GM12878 (cell line): Measurements from ENCODE around the gene TLDC2. TPM values are rescaled to one million over a fixed set of nuclear protein-coding genes. Genes with fewer than 3 reads are reported as not detected.

Experiments
- ATAC-seq: fragments of 200-7000 bp; cut with Tn5 transposase; 3 replicates; pipeline ENCODE4 v1.9.1; 2020; ENCODE audit warnings: mild to moderate bottlenecking, moderate library complexity
- BruUV-seq: library from RNA; stranded (reverse); fragments of 400-500 nt; replicated peaks from 2 replicates; lab custom pipeline; 2021; lab: Mats Ljungman, UMichigan
- CTCF ChIA-PET: fragments of 300-600 bp; sonication (Branson Sonifier 250); formaldehyde crosslinking; extraction: SDS; loops from one replicate; lab custom pipeline; 2021; ENCODE audit warnings: inconsistent platforms; lab: Yijun Ruan, JAX
- POLR2A ChIA-PET: fragments of 350-600 bp; formaldehyde crosslinking; extraction: SDS; loops from one replicate; lab custom pipeline; 2021; ENCODE audit warnings: inconsistent platforms; lab: Charles Lee
- RAD21 ChIA-PET: fragments of 300-600 bp; sonication (Branson Sonifier 250); formaldehyde crosslinking; loops from one replicate; lab custom pipeline; 2023; ENCODE audit warnings: antibody characterized with exemption; ENCODE audit not compliant: unreplicated experiment; lab: Charles Lee
- SMC1A ChIA-PET: fragments of 300-600 bp; sonication (Branson Sonifier 250); formaldehyde crosslinking; loops from one replicate; lab custom pipeline; 2023; ENCODE audit not compliant: unreplicated experiment, uncharacterized antibody; lab: Charles Lee
- DNase-seq: peaks from one replicate; pipeline ENCODE4 v3.0.0-alpha.2; 2011; ENCODE audit warnings: low read depth, low spot score
- FAIRE-seq: peaks from 3 replicates; lab custom pipeline; 2011; peaks lifted over from hg19 to GRCh38; lab: Jason Lieb, UNC
- H2AFZ ChIP-seq: 2 replicates; pipeline ENCODE4 v1.6.0; 2011; ENCODE audit warnings: low read depth, low read length, control low read depth; ENCODE audit not compliant: control insufficient read depth
- H3K27ac ChIP-seq: 2 replicates; pipeline ENCODE4 v1.5.1; 2011; ENCODE audit warnings: control low read depth; ENCODE audit not compliant: control insufficient read depth, insufficient read depth
- H3K27me3 ChIP-seq, 2 experiments: replicated peaks in 1 of 2; 2 replicates each; pipeline versions ENCODE4 v1.6.0 to v1.6.1; 2011; ENCODE audit warnings: low read length in 1 of 2; ENCODE audit not compliant: control insufficient read depth in 2 of 2, insufficient read depth in 2 of 2
- H3K36me3 ChIP-seq, 2 experiments: 2 replicates each; pipeline ENCODE4 v1.5.1; 2011; ENCODE audit warnings: low read length in 1 of 2; ENCODE audit not compliant: control insufficient read depth in 2 of 2, insufficient read depth in 2 of 2
- H3K4me1 ChIP-seq: 2 replicates; pipeline ENCODE4 v1.6.1; 2011; ENCODE audit warnings: mild to moderate bottlenecking, low read length, moderate library complexity, mixed read lengths; ENCODE audit not compliant: control insufficient read depth, insufficient read depth
- H3K4me2 ChIP-seq: 2 replicates; pipeline ENCODE4 v1.6.0; 2011; ENCODE audit warnings: control low read depth; ENCODE audit not compliant: control insufficient read depth, insufficient read depth
- H3K4me3 ChIP-seq: fragments of 200-600 bp; sonication (generic); 2 replicates; pipeline ENCODE4 v1.5.1; 2016
- H3K79me2 ChIP-seq: 2 replicates; pipeline ENCODE4 v1.6.0; 2011; ENCODE audit warnings: low read length; ENCODE audit not compliant: control insufficient read depth, insufficient read depth
- H3K9ac ChIP-seq: 2 replicates; pipeline ENCODE4 v1.8.0; 2011; ENCODE audit warnings: low read length, control low read depth, mixed read lengths; ENCODE audit not compliant: control insufficient read depth, insufficient read depth
- H3K9me3 ChIP-seq: replicated peaks from 3 replicates; pipeline ENCODE4 v1.5.1; 2011; ENCODE audit warnings: mild to moderate bottlenecking, low read length; ENCODE audit not compliant: control insufficient read depth, insufficient read depth
- H4K20me1 ChIP-seq: 2 replicates; pipeline ENCODE4 v1.6.0; 2011; ENCODE audit not compliant: control insufficient read depth, insufficient read depth
- NR2F1 ChIP-seq: fragments of 450-650 bp; conservative IDR thresholded peaks from 2 replicates; pipeline ENCODE4 v1.6.1; 2017; ENCODE audit warnings: mild to moderate bottlenecking
- ZBTB33 ChIP-seq: fragments of 450-650 bp; IDR thresholded peaks from 2 replicates; pipeline ENCODE4 v1.6.1; 2017; ENCODE audit warnings: mild to moderate bottlenecking
- whole genome bisulfite sequencing: methylation state at CpG from one replicate; pipeline ENCODE4 v1.1.6; 2016; ENCODE audit warnings: low lambda C conversion rate; ENCODE audit not compliant: insufficient replicate concordance, insufficient coverage; ENCODE audit errors: missing lambda C conversion rate; 5-methylcytosine and 5-hydroxymethylcytosine counted together
- in situ Hi-C: fragments of 300-500 bp; cut with MboI; formaldehyde crosslinking; loops from 9 replicates; pipeline ENCODE4 v1.14.3; 2018; ENCODE audit warnings: mixed read lengths
- intact Hi-C: fragments of 100-400 bp; cut with micrococcal nuclease; formaldehyde crosslinking; loops from one replicate; pipeline ENCODE4 v1.14.2; 2022; ENCODE audit not compliant: unreplicated experiment
- polyA plus RNA-seq, 11 experiments: library from polyadenylated mRNA; depleted of rRNA in 4 of 11; unstranded in 6 of 11; stranded (reverse) in 5 of 11; fragments of >200 nt; fragmentation: Nextera tagmentation in 4 of 11; fragmentation: Illumina TruSeq in 1 of 11; extraction: Ambion mirVana in 4 of 11; extraction: Trizol in 1 of 11; gene quantifications; 1 replicate in 1 of 11; 2 replicates in 10 of 11; pipeline versions ENCODE4 v1.2.1 to v1.2.3, GENCODE V29; 2011 to 2016; ENCODE audit warnings: inconsistent platforms in 2 of 11, missing spikeins in 2 of 11, low read depth in 1 of 11
- total RNA-seq, 4 experiments: library from RNA; depleted of rRNA in 3 of 4; stranded (reverse); fragments of >200 nt in 3 of 4; fragmentation: Illumina TruSeq in 1 of 4; extraction: Trizol in 1 of 4; gene quantifications; 2 replicates each; pipeline versions ENCODE4 v1.2.1 to v1.2.3, GENCODE V29; 2013 to 2021

The TLDC2 gene
- total and polyA plus RNA-seq, 10 of the 15 experiments (the other 5 are each of a cell fraction or from before 2014, with no cell fraction given) = 0.05 to 0.41 (median 0.21) TPM

- no peak for FAIRE-seq
Measured at GRCh38 chr20:36856691-36857635, 19.0 kb upstream of the TLDC2 start.

More at GRCh38 chr20:36856691-36857635, 19.0 kb upstream of the TLDC2 start:
- ATAC-seq (no peak), DNase-seq (no peak)
- 0 out of 2 replicates have a peak, but pooled peaks cover 3% of the 10 kb centered on the region for H4K20me1 ChIP-seq
- peaks cover 19% of the 10 kb centered on the region for H3K4me1 ChIP-seq
- in situ Hi-C loops = no loop called here
- BruUV-seq = no TSS peak
- SMC1A ChIA-PET = interaction anchor here (0.6 to 13.5 kb wide), 6 partner anchors 10 to 49 kb away, joined by 3 to 105 read pairs (median 5); no protein-coding TSS in a partner anchor
- no peaks in the 10 kb centered on the region for H3K9me3 ChIP-seq
- CTCF ChIA-PET = interaction anchor here (0.9 to 25.3 kb wide), 5 partner anchors 7 to 48 kb away, joined by 3 to 349 read pairs (median 6); no protein-coding TSS in a partner anchor
- H3K36me3 ChIP-seq = no peaks in the 10 kb centered on the region; a peak in 1 of 4 replicates
- no peak overlapping the region for H3K9ac ChIP-seq
- WGBS = 71% methylated on average over 17 of the region's 17 CpGs
- peaks cover 9% of the 10 kb centered on the region for H3K79me2 ChIP-seq
- no peaks in the 10 kb centered on the region for H3K27me3 ChIP-seq
- no peak overlapping the region for H2AFZ ChIP-seq
- H3K27ac ChIP-seq = no peak overlapping the region
- intact Hi-C loops = no loop called here
- RAD21 ChIA-PET = interaction anchor here (0.6 to 9.7 kb wide), 4 partner anchors 10 to 49 kb away, joined by 3 to 215 read pairs (median 16); no protein-coding TSS in a partner anchor
- TF ChIP-seq ZBTB33 (0 out of 2 replicates have a peak, but pooled peaks have one; percentile 14), NR2F1 (no peak)
- no peak overlapping the region for H3K4me2 ChIP-seq
- H3K4me3 ChIP-seq = no peak overlapping the region
- POLR2A ChIA-PET = interaction anchor here (2.6 to 12.4 kb wide), 4 partner anchors 10 to 20 kb away, joined by 9 to 114 read pairs (median 43); no protein-coding TSS in a partner anchor
